ENCODE data around the gene DUSP10. TPM values are rescaled to one million over a fixed set of nuclear protein-coding genes. Genes with fewer than 3 reads are reported as not detected.

Gene DUSP10
- total RNA-seq, 2 experiments from 2014 or later = 11.3 to 12.3 TPM

DNA sequence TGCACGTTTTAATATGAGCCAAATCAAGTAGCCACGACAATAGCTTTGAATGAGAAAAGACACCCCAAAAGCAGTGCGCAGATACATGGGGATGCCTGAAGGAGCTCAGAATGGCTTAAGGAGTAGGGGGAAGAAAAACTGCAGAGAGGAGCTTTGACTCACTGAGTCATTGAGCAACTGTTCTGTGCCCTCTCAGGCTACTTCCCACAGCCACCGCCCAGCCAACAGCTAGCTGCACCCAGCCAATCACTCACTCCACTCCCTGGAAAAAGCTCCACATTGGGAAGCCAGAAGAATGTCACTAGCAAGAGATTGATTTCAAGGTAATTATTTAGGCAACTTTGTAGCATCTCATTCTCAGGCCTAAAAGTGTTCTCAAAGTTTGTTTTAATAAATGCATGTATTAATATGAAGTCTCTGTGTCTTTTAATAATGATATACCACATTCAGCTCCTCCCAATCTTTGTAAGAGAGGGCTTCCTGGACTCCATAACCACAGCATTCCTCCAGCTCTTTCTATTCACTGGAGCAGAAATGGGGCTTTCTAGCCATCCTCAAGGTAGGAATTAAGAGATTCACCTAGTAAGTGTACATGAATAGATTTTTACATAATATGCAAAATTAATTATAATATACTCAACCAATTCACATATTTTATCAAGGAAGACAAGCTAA lies 16.8 kb downstream of the DUSP10 start:
- H3K9me3 Mint-ChIP-seq = peaks cover 42% of the 10 kb centered on the region
- CTCF ChIA-PET = interaction anchor here (1.1 to 4.0 kb wide), 2 partner anchors 11 to 33 kb away, joined by 3 to 22 read pairs; no protein-coding TSS in a partner anchor
- H3K36me3 Mint-ChIP-seq (ENCODE audit: low read depth) = peaks cover 81% of the 10 kb centered on the region
- H3K4me3 Mint-ChIP-seq = no peak overlapping the region
- POLR2A ChIA-PET = interaction anchor here (0.7 kb wide), 1 partner anchor 17 kb away, joined by 6 read pairs; the partner anchor contains the start of gene DUSP10
- no peaks in the 10 kb centered on the region for H3K27me3 Mint-ChIP-seq
- H3K4me1 Mint-ChIP-seq = peaks cover 67% of the 10 kb centered on the region
- DNase-seq = no peak
- H3K27ac Mint-ChIP-seq = peak overlapping the region; percentile 88

DNA sequence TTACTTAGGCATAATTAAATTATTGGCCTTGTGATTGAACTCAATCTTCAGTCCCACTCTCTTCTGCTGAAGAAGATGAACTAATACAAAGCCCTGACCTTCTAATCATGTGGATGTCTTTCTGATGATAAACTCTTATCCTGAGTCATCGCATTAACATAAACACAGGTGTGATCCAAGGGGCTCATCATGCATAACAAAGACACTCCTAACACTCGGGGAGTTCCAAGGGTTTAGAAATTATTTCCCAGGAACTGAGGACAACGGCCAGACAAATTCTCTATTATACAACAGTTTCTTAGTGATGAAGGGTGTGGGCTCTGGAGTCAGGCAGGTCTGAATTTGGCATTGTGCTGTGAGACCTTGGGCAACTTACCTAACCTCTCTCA lies 18.0 kb downstream of the DUSP10 start:
- ChIA-PET CTCF (interaction anchor here (1.1 to 5.7 kb wide), 4 partner anchors 9 to 18 kb away, joined by 3 to 22 read pairs (median 13); partner anchors contain the start of gene DUSP10), POLR2A (no interaction called here)
- no peak overlapping the region for H3K4me3 Mint-ChIP-seq
- H3K9me3 Mint-ChIP-seq = peaks cover 42% of the 10 kb centered on the region
- H3K27ac Mint-ChIP-seq = no peak overlapping the region
- DNase-seq = no peak
- H3K36me3 Mint-ChIP-seq (ENCODE audit: low read depth) = peaks cover 81% of the 10 kb centered on the region
- H3K4me1 Mint-ChIP-seq = peaks cover 67% of the 10 kb centered on the region
- no peaks in the 10 kb centered on the region for H3K27me3 Mint-ChIP-seq

DNA sequence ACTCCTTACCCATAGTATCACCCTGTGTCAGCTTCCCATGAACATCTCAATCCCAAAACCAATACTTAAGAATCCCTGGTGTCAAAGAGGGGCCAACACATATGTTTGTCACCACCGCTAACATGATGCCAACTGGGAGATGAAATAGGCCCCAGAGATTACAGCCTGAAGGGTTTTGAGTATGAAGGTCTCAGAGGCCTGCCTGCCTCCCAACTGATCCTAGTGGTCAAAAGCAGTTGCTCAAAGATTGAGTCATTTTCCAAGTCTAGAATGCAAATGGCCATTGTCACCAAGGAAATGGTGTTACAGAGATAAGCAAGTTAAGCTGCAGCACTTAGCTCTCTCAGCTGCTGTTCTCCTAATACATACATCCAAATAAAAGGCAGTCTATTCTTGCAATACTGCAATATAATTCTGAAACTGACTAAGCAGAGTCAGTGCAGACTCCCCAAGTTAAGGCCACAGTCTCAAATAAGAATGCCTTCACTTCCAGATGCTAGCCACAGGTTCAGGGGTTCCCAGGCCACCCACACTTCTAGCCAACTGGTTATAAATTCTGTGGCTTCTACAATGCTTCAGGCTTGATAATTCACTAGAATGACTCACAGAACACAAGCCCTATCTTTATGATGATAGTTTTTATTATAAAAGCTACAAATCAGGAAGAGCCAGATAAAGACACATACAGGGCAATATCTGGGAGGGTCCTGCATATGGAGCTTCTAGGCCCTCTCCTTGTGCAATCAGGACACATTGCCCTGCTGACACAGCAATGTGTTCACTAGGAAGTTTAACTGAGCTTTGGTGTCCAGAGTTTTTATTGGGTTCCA lies 18.7 kb downstream of the DUSP10 start:
- Mint-ChIP-seq H3K4me3 (no peak overlapping the region), H3K36me3 (ENCODE audit: low read depth) (peaks cover 81% of the 10 kb centered on the region), H3K9me3 (peaks cover 37% of the 10 kb centered on the region), H3K4me1 (peaks cover 67% of the 10 kb centered on the region), H3K27me3 (no peaks in the 10 kb centered on the region), H3K27ac (no peak overlapping the region)
- CTCF ChIA-PET = interaction anchor here (1.1 to 5.7 kb wide), 4 partner anchors 9 to 19 kb away, joined by 3 to 22 read pairs (median 13); partner anchors contain the start of gene DUSP10
- POLR2A ChIA-PET = no interaction called here
- DNase-seq = no peak

DNA sequence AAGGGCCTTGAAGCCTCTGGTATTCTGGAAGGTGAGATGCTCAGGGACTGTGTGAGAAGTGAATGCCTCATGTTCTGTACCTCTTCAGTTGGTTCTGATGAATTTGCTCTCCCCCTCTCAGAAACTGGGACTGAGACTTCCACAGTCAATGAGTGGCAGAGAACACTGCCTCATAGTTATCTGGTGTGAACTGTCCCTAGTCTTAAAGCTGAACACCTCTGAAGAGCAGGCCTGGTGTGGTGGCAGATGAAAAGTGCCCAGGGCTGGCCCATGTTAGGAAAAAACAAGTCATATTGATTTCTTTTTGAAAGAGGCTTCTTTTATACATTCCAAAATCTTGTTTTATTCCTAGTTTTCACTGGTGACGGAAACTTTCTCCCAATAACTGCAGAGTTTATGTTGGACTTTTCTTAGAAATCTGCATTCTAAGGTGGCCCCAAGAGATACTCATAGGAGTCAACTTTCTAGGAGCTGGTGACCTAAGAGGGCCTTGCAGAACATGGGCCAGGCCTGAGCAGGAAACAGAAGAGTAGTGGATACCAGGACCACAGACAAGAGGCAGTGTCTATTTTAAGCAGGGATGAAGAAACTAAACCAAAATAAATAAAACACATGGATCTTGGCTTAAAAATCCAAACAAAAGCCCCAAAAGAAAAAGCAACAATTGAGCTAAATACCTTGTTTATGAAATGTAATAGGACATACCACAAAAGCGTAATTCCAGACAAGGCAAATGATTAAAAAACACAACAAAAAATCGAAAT lies 19.5 kb downstream of the DUSP10 start:
- ChIA-PET CTCF (interaction anchor here (1.5 to 5.7 kb wide), 4 partner anchors 8 to 19 kb away, joined by 4 to 22 read pairs (median 15); partner anchors contain the start of gene DUSP10), POLR2A (no interaction called here)
- H3K9me3 Mint-ChIP-seq = peaks cover 30% of the 10 kb centered on the region
- peaks cover 62% of the 10 kb centered on the region for H3K4me1 Mint-ChIP-seq
- no peak for DNase-seq
- H3K27me3 Mint-ChIP-seq = no peaks in the 10 kb centered on the region
- H3K36me3 Mint-ChIP-seq (ENCODE audit: low read depth) = peaks cover 76% of the 10 kb centered on the region
- no peak overlapping the region for H3K27ac Mint-ChIP-seq
- H3K4me3 Mint-ChIP-seq = no peak overlapping the region

GRCh38 chr1:221720545-221720944 lies 21.3 kb downstream of the DUSP10 start:
- Mint-ChIP-seq H3K9me3 (peaks cover 28% of the 10 kb centered on the region), H3K4me1 (peaks cover 61% of the 10 kb centered on the region), H3K27ac (no peak overlapping the region), H3K36me3 (ENCODE audit: low read depth) (peaks cover 80% of the 10 kb centered on the region), H3K4me3 (no peak overlapping the region), H3K27me3 (no peaks in the 10 kb centered on the region)
- CTCF ChIA-PET = interaction anchor here (1.4 to 5.7 kb wide), 3 partner anchors 13 to 23 kb away, joined by 5 to 22 read pairs (median 8); partner anchors contain the start of gene DUSP10
- no peak for DNase-seq
- POLR2A ChIA-PET = no interaction called here

DNA sequence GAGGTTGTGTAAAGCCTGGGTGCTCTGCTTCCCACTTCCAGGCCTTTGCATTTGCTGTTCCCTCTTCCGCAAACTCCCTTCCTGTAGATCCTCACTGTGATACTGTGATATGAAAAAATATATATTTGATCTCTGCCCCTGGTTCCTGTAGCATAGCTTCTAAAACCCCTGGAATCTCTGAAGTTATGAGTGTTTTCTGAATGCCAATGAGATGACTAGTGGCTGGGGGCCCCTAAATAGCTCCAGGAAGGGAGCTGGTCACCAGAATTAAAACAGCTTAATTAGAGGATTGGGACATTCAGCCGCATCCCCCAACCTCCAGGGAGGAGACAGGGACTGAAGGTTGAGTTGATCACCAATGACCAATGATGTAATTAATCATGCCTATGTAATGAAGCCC lies 21.9 kb downstream of the DUSP10 start:
- DNase-seq = no peak
- no peaks in the 10 kb centered on the region for H3K27me3 Mint-ChIP-seq
- H3K4me3 Mint-ChIP-seq = no peak overlapping the region
- peaks cover 81% of the 10 kb centered on the region for H3K36me3 Mint-ChIP-seq (ENCODE audit: low read depth)
- H3K27ac Mint-ChIP-seq = no peak overlapping the region
- ChIA-PET CTCF (interaction anchor here (1.4 to 5.7 kb wide), 2 partner anchors 12 to 24 kb away, joined by 5 to 22 read pairs; no protein-coding TSS in a partner anchor), POLR2A (no interaction called here)
- peaks cover 64% of the 10 kb centered on the region for H3K4me1 Mint-ChIP-seq
- H3K9me3 Mint-ChIP-seq = peaks cover 28% of the 10 kb centered on the region

DNA sequence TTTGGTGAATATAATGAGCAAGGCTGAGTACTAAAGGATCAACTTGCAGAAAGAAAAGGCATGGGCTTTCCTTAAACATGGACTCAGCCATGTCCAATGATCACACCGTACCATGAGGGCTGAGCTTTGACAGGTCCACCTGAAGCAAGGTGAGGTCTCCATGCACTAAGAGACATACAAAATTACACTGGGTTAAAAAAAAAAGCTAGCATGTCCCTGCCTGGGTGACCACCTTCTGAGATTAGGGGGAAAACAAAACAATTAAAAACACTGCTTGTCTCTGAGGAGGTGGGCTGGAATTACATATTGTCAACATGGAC lies 22.7 kb downstream of the DUSP10 start:
- Mint-ChIP-seq H3K9me3 (peaks cover 32% of the 10 kb centered on the region), H3K27ac (no peak overlapping the region), H3K27me3 (no peaks in the 10 kb centered on the region), H3K4me1 (peaks cover 68% of the 10 kb centered on the region), H3K4me3 (no peak overlapping the region), H3K36me3 (ENCODE audit: low read depth) (peaks cover 82% of the 10 kb centered on the region)
- CTCF ChIA-PET = interaction anchor here (5.7 kb wide), 1 partner anchor 11 kb away, joined by 22 read pairs; no protein-coding TSS in a partner anchor
- DNase-seq = no peak
- POLR2A ChIA-PET = interaction anchor here (0.6 kb wide), 1 partner anchor 842 kb away, joined by 3 read pairs; no protein-coding TSS in a partner anchor

DNA sequence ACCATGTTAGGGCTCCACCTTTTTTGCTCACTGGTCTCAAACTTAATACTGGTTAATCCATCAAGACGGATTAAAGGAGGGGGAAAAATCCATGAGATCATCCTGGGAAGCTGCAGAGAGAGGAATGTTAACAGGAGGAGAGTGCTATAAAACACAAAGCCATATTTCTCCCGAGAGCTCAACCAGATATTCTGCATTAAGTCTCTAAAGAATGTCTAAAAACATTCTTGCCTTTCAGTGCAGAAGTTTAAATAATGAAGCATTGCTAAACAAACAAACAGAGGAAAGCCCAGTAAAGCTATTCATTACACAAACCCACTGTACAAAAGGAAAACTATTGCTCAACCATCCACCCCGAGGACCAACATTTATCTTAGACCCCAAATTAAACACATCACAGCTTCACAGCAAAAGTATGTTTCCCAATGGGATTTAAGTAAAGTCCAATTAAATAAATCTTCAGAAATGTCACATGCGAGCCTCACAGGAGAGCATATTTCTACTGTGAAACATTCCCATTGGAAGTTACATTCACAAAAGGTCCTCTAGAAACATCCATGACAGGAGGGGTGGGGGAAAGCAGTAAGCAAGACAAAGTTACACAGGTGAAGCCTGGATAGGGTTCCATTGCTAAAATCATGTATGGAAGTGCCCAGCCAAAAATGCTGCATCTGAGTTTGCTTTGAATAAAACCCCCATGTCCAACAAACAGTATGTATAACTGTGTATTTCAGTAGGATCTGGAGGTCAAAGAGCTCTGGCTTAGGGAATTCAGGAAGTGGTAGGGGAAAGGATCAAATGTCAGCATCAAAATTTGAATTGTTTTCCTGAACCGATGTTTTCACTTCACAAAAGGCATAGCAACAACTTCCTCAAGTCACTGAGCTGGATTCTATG lies 23.3 kb downstream of the DUSP10 start:
- CTCF ChIA-PET = interaction anchor here (0.8 to 5.7 kb wide), 4 partner anchors 10 to 14 kb away, joined by 3 to 22 read pairs (median 7); no protein-coding TSS in a partner anchor
- peak overlapping the region; percentile 41 for H3K27ac Mint-ChIP-seq
- H3K36me3 Mint-ChIP-seq (ENCODE audit: low read depth) = peaks cover 79% of the 10 kb centered on the region
- POLR2A ChIA-PET = interaction anchor here (0.6 kb wide), 1 partner anchor 842 kb away, joined by 3 read pairs; no protein-coding TSS in a partner anchor
- H3K27me3 Mint-ChIP-seq = no peaks in the 10 kb centered on the region
- H3K4me3 Mint-ChIP-seq = no peak overlapping the region
- peaks cover 33% of the 10 kb centered on the region for H3K9me3 Mint-ChIP-seq
- DNase-seq = no peak
- H3K4me1 Mint-ChIP-seq = peaks cover 74% of the 10 kb centered on the region

GRCh38 chr1:221717485-221717853 lies 24.4 kb downstream of the DUSP10 start:
- H3K27ac Mint-ChIP-seq = no peak overlapping the region
- no peaks in the 10 kb centered on the region for H3K27me3 Mint-ChIP-seq
- peaks cover 68% of the 10 kb centered on the region for H3K36me3 Mint-ChIP-seq (ENCODE audit: low read depth)
- POLR2A ChIA-PET = no interaction called here
- CTCF ChIA-PET = interaction anchor here (0.8 to 1.7 kb wide), 4 partner anchors 9 to 24 kb away, joined by 3 to 11 read pairs (median 4); partner anchors contain the start of gene DUSP10
- H3K9me3 Mint-ChIP-seq = peaks cover 23% of the 10 kb centered on the region
- peaks cover 79% of the 10 kb centered on the region for H3K4me1 Mint-ChIP-seq
- H3K4me3 Mint-ChIP-seq = no peak overlapping the region
- DNase-seq = no peak

DNA sequence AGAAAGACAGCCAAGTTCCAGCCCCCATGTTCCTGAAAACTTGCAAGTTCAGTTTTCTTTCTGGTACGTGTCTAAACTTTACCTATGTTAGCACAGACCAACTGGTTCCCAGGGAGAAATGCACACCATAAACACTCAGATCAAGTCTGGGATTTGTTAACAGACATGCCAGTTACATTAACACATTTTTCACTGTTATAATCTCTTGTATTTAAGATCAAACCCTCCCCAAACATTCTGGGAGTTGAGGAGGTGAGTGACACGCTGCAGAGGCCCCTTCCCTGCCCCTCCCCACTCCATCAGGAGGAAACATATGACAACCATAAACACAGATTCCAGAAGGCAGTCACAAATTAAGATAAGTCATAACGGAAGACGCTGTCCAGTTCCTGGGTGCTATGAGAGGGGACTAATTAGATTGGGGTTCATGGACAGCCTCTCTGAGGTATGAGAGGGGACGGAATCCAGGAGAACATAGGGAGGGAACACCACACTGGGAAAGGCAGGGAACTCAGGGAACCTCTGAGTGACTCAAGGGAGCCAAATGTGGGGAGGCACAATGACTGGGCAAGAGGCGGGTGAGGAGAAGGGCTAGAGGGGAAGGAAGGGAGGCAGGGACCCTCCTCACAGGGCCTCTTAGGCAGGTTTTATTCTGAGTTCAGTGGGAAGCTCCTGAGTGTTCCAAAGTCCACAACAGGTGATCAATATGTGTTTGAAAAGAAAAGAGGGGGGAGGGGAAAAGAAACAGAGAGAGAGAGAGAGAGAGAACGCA lies 25.0 kb downstream of the DUSP10 start:
- Mint-ChIP-seq H3K4me1 (peaks cover 80% of the 10 kb centered on the region), H3K27ac (no peak overlapping the region), H3K36me3 (ENCODE audit: low read depth) (peaks cover 62% of the 10 kb centered on the region), H3K27me3 (no peaks in the 10 kb centered on the region), H3K4me3 (no peak overlapping the region), H3K9me3 (peaks cover 17% of the 10 kb centered on the region)
- ChIA-PET CTCF (interaction anchor here (0.9 to 1.7 kb wide), 3 partner anchors 9 to 25 kb away, joined by 3 to 11 read pairs (median 4); partner anchors contain the start of gene DUSP10), POLR2A (no interaction called here)
- no peak for DNase-seq
